Muscle of back (tissue), 11 donors: ENCODE data around the gene CSF2RB. TPM values are rescaled to one million over a fixed set of nuclear protein-coding genes. Genes with fewer than 3 reads are reported as not detected.

Experiments
- DNase-seq, 3 donors: peaks; one replicate each; pipeline versions ENCODE4 v3.0.0 to v3.0.0-alpha.2; 2013
- polyA plus RNA-seq, 10 donors: library from polyadenylated mRNA; unstranded; fragments of 120-200 nt; gene quantifications; one replicate each; pipeline ENCODE4 v1.2.1, GENCODE V29; 2013; ENCODE audit not compliant: insufficient read length in 10 of 10

CSF2RB gene
- polyA plus RNA-seq, 10 donors = 1.7 to 3.5 (median 2.4) TPM

- peak in 1 of 3 donors; percentile 29 for DNase-seq
Measured at GRCh38 chr22:36921309-36922104, 8.1 kb downstream of the CSF2RB start.

DNA sequence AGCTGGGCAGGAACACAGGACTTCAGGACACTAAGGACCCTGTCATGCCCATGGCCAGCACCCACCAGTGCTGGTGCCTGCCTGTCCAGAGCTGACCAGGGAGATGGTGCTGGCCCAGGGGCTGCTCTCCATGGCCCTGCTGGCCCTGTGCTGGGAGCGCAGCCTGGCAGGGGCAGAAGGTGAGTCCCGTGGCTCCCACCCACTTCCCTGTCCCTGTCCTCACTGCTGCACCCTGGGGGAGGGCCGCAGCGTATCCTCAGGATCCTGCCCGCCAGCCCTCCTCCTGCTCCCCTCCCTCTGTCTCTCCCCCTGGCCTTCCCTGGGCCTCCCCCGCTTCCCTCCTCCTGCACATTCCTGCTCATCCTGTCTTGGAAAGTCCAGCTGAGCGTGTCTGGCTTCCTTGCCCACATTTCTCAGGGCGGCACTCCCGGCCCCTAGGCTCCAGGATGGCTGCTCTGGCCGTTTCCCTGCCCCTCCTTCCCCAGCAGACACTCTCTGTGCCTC is 8.7 kb downstream of the CSF2RB start:
- peak in 1 of 3 donors; percentile 29 for DNase-seq

DNA sequence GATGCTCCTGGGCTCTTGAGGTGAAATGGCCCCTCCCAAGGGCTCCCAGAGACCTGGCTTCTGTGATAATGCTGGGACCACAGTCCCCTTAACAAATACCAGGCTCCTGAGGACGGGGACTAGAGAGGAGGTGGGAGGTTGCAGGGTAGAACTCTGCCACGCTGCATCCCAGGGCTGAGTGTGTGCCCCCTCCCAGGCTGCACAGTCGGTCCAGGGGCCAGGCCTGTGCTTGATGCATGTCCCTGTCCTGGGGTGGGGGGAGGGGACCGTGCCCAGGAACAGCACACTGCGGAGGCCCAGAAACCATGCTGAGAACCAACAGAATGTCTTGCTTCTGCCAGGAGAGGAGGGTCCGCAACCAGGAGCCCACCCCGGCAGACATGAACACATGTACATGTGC is 9.3 kb downstream of the CSF2RB start:
- DNase-seq = no peak

DNA sequence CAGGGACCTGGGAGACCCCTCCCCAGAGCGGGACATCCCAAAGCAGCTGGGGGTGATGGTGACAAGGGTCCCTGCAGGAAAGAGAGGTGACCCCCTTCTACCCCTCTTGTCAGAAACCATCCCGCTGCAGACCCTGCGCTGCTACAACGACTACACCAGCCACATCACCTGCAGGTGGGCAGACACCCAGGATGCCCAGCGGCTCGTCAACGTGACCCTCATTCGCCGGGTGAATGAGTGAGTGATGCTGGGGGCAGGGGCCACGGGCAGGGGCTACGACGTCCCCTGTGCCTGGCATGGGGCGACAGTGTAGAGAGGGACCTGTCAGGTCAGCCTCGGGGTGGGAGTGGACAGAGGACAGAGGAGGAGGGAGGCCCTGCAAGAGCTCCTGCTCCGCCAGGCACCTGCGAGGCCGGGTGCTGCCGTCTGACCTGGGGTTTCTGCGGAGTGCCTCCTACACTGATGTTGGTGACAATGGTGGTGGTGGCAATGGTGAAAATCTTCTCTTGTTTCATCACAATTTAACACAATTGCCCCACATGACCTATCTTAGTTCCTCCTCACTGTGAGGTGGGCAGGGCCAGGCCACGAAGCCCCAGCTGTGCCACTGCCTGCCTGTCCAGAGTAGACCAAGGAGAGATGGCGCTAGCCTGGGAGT is 9.8 kb downstream of the CSF2RB start:
- no peak for DNase-seq

DNA sequence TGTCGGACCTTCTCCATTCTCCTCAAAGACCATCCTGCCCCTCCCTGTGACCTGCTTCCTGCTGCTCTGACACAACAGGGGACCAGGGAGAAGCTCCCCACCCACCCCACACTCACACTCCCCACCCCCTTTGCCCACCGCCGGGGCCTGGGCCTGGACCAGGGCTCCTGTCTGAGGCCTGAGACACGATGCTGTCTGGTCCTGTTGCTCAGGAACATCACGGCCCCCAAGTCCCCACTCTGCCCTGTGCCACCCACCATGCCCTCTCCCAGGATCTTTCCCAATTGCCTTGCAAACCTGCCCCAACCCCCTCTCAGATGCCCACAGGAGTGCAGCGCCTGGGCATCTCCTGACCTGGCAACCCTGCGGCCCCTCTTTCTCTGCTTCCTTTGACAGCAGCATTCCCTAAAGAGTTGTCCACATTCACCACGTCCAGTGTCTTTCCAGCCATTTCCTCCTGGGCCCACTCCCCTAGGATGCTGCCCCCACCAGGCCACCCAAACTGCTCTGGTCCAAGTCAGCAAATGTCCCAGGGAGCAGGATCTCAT is 10.8 kb downstream of the CSF2RB start:
- no peak for DNase-seq

DNA sequence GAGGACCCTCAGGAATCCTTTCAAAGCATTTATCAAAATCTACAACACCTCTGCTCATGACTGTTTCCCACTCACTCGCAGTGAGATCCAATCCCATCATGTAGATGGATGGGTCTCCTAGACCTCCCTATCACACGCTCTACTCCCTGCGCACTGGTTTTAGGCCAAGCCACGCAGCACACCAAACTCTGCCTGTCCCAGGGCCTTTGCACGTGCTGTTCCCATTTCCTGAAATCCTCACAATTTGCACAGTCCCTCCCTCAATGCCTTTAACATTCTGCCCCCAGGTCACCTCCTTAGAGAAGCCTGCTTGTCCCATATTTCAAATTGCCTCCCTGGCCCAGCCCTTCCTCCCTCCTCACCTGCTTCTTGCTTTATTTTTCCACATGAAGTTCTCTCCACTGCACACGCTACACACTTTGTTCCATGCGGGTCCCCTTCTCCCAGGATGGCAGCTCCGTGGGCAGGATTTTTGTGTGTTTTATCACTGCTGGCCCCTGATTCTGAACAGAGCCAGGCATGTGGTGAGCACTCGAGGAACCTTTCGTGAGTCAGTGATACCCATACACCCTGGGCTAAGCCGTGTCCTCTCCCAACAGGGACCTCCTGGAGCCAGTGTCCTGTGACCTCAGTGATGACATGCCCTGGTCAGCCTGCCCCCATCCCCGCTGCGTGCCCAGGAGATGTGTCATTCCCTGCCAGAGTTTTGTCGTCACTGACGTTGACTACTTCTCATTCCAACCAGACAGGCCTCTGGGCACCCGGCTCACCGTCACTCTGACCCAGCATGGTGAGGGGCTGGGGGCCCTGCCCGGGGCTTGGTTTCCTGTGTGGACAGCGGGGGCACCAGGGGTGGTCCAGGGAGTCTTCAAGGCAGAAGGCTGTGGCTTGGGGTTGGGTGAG is 12.2 kb downstream of the CSF2RB start:
- DNase-seq = no peak

DNA sequence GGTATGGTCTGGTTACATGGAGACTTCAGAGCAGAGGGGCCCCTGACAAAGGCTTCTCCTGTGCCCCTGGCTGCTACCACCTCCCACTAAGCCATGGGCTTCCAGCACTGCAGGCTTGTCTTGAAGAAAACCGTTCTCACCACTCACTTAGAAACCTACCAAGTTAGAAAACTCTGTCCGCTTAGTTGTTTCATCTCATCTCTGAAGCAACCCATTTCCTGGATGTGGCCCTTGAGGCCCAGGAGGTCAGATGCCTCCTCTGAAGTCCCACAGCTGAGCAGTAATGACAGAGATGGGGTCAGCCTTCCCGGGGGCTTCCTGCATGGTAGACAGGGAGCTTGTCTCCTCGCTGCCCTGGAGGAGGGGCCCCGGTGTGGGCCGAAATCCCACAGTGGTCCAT is 12.9 kb downstream of the CSF2RB start:
- no peak for DNase-seq

DNA sequence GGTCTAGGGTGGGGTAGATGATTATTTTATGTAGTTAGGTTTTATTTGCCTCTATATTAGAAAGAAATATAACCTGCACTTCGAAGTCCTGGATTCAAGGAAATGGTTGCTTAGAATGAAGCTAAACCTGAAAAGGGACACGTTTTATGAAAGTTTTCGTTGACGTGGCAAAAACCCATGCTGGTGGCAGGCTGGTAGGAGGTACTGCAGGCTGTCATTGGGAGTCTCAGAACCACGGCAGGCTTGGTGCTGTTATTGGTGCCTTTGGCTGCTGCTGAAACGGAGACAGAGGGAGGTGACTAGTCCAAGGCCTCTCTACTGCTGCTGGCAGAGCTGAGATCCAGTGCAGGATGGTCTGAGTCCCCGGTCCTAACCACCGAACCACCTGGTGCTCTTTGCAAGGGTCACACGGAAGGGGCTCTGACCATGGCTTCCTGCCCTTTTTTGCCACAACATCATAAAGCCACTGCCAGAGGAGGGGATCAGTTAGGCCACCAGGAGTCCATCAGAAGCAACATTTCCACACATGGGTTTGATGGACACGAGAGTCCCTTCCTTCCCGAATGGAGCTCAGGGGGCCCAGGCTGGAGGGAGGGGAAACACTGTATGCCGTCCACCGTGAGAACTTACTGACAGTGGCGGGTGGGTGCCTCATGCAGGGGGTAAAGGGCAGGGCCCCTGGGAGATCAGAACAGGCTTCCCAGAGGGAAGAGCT is 13.4 kb downstream of the CSF2RB start:
- DNase-seq = no peak

GRCh38 chr22:36927671-36928070 is 14.2 kb downstream of the CSF2RB start:
- DNase-seq = no peak

GRCh38 chr22:36928196-36928595 is 14.8 kb downstream of the CSF2RB start:
- DNase-seq = no peak

DNA sequence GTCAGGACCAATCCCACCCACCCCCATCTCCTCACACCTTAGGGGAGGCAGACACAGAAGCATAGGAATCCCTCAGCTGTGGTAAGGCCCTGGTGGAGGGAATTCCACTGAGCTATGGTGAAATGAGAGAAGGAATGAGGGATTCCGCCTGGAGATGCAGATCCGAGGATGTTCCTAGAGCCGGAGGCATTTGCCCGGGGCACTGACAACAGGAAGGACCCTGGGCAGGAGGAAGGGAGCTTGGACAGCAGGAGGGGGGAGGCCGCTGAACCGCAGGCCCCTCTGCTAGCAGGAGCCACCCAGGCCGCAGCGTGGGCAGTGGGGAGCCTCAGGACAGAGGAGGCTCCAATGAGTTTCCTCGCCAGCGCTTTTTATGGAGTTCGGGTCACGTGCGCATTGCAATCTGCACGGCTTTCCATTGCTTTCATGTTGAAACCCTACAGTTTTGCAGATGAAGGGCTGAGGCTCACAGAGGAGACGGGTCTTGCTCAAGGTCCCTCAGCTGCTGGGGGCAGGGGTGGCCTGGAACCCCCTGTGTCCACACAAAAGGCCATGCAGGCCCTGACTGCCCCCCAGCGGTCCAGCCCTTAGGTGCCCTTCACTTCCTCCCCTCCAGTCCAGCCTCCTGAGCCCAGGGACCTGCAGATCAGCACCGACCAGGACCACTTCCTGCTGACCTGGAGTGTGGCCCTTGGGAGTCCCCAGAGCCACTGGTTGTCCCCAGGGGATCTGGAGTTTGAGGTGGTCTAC is 15.5 kb downstream of the CSF2RB start:
- no peak for DNase-seq

DNA sequence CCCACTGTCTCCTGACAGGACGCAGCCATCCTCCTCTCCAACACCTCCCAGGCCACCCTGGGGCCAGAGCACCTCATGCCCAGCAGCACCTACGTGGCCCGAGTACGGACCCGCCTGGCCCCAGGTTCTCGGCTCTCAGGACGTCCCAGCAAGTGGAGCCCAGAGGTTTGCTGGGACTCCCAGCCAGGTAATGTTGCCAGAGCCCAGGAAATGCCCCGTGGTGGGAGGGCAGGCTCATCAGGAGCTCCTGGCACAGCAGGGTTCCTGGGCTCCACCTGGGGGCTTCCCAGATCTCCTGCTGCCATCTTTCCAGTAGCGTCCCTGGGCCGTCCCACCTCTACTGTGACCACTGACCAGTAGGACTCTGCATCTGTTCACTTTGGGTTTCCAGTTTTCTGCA is 16.2 kb downstream of the CSF2RB start:
- no peak for DNase-seq

DNA sequence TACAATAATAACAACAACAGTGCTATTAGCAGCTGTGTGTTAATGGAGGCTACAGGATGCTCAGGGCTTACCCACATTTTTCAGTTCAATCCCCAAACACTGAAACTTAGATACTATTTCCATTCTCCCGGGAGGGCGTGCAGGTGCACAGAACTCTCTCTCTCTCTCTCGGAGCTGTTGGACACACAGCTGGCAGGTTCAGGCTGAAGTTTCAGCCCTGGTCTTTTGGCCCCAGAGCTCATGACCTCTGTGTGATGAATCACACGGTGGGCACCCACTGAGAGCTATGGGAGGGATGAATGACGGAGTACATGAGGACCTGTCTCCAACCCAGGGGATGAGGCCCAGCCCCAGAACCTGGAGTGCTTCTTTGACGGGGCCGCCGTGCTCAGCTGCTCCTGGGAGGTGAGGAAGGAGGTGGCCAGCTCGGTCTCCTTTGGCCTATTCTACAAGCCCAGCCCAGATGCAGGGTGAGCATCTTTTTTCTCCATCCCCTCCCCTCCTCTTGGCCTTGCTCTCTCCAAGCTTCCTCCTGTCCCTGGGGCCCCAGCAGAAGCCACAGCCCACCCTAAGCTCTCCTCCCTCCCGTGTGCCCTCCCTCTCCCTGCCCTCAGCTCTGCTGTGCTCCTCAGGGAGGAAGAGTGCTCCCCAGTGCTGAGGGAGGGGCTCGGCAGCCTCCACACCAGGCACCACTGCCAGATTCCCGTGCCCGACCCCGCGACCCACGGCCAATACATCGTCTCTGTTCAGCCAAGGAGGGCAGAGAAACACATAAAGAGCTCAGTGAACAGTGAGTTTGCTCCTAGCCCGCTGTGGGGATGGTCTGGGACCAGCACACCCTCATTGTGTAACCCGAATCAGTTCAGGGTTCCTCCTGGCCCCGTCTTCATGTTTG is 16.9 kb downstream of the CSF2RB start:
- DNase-seq = peak in 1 of 3 donors; percentile 11

DNA sequence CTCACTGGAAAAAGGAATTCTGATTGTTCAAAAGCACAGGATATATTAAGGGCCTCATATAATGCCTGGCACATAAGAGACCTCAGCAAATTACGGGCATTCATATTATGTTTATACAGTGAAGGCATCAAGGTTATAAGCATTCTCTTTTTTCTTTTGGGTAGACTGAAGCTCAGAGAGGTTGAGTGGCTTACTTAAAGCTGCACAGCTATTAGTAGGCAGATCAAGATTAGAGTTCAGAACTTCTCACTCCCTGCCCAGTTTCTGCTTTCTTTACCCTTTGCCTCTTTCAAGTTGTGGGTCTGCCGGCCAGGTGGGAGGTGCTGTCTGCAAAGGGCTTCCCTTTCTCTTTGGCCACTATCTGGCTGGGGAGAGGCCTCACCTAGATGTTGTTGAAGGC is 18.0 kb downstream of the CSF2RB start:
- no peak for DNase-seq

DNA sequence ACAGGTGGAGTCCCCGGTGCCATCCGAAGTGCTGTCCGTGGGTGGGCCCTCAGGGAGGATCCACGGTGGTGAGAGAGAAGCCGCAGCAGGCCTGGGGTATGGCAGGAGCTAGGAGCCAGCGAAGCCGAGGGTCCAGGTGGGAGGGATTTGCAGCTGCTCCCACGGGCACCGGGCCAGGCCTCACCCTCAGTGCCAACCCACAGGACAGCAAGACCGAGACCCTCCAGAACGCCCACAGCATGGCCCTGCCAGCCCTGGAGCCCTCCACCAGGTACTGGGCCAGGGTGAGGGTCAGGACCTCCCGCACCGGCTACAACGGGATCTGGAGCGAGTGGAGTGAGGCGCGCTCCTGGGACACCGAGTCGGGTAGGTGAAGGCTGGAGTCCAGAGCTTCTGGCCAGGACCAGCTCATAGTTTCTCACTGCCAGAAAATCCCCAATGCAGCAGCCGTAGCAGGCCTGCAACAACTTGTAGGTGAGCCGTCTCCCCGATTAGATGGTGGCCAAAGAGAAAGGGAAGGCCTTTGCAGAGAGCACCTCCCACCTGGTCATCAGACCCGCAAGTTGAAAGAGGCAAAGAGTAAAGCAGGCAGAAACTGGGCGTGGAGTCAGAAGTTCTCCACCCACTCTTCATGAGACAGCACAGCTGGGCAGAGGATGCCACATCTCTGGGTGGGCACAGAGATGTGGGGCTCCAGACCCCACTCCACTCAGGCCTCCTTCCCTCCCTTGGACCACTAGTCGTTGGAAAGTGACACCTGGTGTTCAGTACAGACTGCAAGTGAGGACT is 20.4 kb downstream of the CSF2RB start:
- no peak for DNase-seq

GRCh38 chr22:36934418-36935312 is 21.2 kb downstream of the CSF2RB start:
- DNase-seq = no peak

DNA sequence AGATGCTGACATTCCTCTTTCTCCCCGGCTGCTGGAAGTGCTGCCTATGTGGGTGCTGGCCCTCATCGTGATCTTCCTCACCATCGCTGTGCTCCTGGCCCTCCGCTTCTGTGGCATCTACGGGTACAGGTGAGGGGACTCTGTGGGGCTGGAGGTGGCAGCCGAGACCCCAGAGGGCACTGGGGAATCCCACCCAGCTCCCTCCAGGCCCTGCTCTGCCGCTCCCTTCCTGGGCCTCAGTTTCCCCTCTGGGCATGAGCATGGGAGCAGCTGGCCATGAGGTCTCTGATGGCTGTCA is 21.8 kb downstream of the CSF2RB start:
- no peak for DNase-seq

GRCh38 chr22:36935694-36936093 is 22.3 kb downstream of the CSF2RB start:
- no peak for DNase-seq
